GM23248 (cell line): Measurements from ENCODE around the gene PIEZO2.

ENCODE experiments used
- EZH2 ChIP-seq: fragments of 200-600 bp; sonication (generic); IDR thresholded peaks from 2 replicates; pipeline ENCODE4 v1.6.1; 2018; ENCODE audit warnings: antibody characterized with exemption, mild to moderate bottlenecking; ENCODE audit not compliant: insufficient read depth, poor library complexity, severe bottlenecking
- EZH2phosphoT487 ChIP-seq: fragments of 200-600 bp; sonication (generic); IDR thresholded peaks from 2 replicates; pipeline ENCODE4 v1.6.1; 2018; ENCODE audit warnings: antibody characterized with exemption, moderate library complexity, mild to moderate bottlenecking, low read depth; ENCODE audit not compliant: insufficient read depth

DNA sequence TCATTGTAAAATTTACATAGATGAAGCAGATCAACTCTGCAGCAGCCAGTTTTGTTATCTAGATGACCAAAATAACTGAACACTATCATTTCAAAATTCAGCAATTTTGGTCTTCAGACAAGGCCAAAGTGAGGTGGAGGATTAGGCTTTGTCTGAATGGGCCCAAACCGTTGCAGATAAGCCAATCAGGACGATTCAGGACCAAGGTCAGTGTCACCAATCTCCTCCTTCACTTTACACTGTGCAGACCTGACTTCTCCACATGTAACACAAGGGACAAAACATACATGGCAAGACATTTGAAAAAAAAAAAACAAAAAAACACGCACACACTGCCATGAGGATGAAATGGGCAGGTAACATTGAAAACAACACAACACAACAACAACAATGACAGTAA, 412.4 kb downstream of the PIEZO2 start:
- TF ChIP-seq EZH2 = no peak
- TF ChIP-seq EZH2phosphoT487 = no peak
